IMR-90 (cell line): ENCODE results near the gene HAUS3. TPM values are rescaled to one million over a fixed set of nuclear protein-coding genes. Genes with fewer than 3 reads are reported as not detected.

ENCODE experiments used
- ATAC-seq: fragments of 200-7000 bp; cut with Tn5 transposase; 2 replicates; pipeline ENCODE4 v1.9.1; 2020; ENCODE audit warnings: low read depth, mild to moderate bottlenecking, moderate library complexity
- BruUV-seq: library from RNA; stranded (reverse); fragments of 400-500 nt; replicated peaks from 2 replicates; lab custom pipeline; 2021; lab: Mats Ljungman, UMichigan
- CTCF ChIA-PET: fragments of 300-600 bp; formaldehyde crosslinking; extraction: SDS; loops from one replicate; lab custom pipeline; 2021; ENCODE audit warnings: antibody characterized with exemption; lab: Yijun Ruan, JAX
- POLR2A ChIA-PET: fragments of 300-600 bp; sonication (Branson Sonifier 250); formaldehyde crosslinking; loops from one replicate; lab custom pipeline; 2022; ENCODE audit warnings: antibody characterized with exemption; ENCODE audit not compliant: unreplicated experiment; lab: Charles Lee
- DNase-seq: peaks from one replicate; pipeline ENCODE4 v3.0.0; 2013
- H2AFZ ChIP-seq: replicated peaks from 2 replicates; pipeline ENCODE3; 2013; ENCODE audit warnings: low read length, mild to moderate bottlenecking; ENCODE audit not compliant: poor library complexity
- H2AK5ac ChIP-seq: 2 replicates; pipeline ENCODE4 v1.6.1; 2013; ENCODE audit warnings: low read depth, low read length, inconsistent platforms
- H2AK9ac ChIP-seq: replicated peaks from 2 replicates; pipeline ENCODE3; 2013; ENCODE audit warnings: mild to moderate bottlenecking, low read depth, low read length, moderate library complexity; ENCODE audit not compliant: poor library complexity
- H2BK120ac ChIP-seq: 2 replicates; pipeline ENCODE4 v1.6.1; 2013; ENCODE audit warnings: low read depth, low read length, inconsistent platforms
- H2BK15ac ChIP-seq: 3 replicates; pipeline ENCODE4 v1.6.1; 2013; ENCODE audit warnings: low read depth, low read length, inconsistent platforms
- H2BK20ac ChIP-seq: 2 replicates; pipeline ENCODE4 v1.6.1; 2013; ENCODE audit warnings: low read depth, mild to moderate bottlenecking, inconsistent platforms, low read length, moderate library complexity
- H2BK5ac ChIP-seq: 2 replicates; pipeline ENCODE4 v1.6.1; 2013; ENCODE audit warnings: mild to moderate bottlenecking, low read depth, low read length, inconsistent platforms; ENCODE audit not compliant: poor library complexity, severe bottlenecking
- H3K14ac ChIP-seq: replicated peaks from 2 replicates; pipeline ENCODE4 v1.6.1; 2013; ENCODE audit warnings: low read depth, low read length, inconsistent platforms
- H3K18ac ChIP-seq: 2 replicates; pipeline ENCODE4 v1.6.1; 2013; ENCODE audit warnings: low read depth, low read length, control low read depth
- H3K23ac ChIP-seq: 2 replicates; pipeline ENCODE4 v1.6.1; 2013; ENCODE audit warnings: low read depth, low read length, inconsistent platforms
- H3K27ac ChIP-seq: 2 replicates; pipeline ENCODE4 v1.5.1; 2013; ENCODE audit warnings: mild to moderate bottlenecking, control low read depth, low read length; ENCODE audit not compliant: insufficient read depth
- H3K27me3 ChIP-seq: 2 replicates; pipeline ENCODE4 v1.6.1; 2013; ENCODE audit warnings: low read length; ENCODE audit not compliant: control insufficient read depth, insufficient read depth
- H3K36me3 ChIP-seq: 2 replicates; pipeline ENCODE4 v1.6.1; 2013; ENCODE audit warnings: low read length, mixed read lengths; ENCODE audit not compliant: control insufficient read depth, insufficient read depth
- H3K4ac ChIP-seq: 2 replicates; pipeline ENCODE4 v1.6.1; 2013; ENCODE audit warnings: low read depth, low read length, inconsistent platforms
- H3K4me1 ChIP-seq: 2 replicates; pipeline ENCODE4 v1.6.1; 2013; ENCODE audit warnings: low read length, mixed read lengths; ENCODE audit not compliant: control insufficient read depth, insufficient read depth
- H3K4me2 ChIP-seq: 2 replicates; pipeline ENCODE4 v1.6.1; 2013; ENCODE audit warnings: low read depth, mild to moderate bottlenecking, control low read depth, low read length, moderate library complexity
- H3K4me3 ChIP-seq: 2 replicates; pipeline ENCODE4 v1.5.1; 2013; ENCODE audit warnings: low read depth, mild to moderate bottlenecking, control low read depth, low read length, moderate library complexity; ENCODE audit not compliant: insufficient read depth
- H3K56ac ChIP-seq: 2 replicates; pipeline ENCODE4 v1.6.1; 2013; ENCODE audit warnings: low read length, inconsistent platforms; ENCODE audit not compliant: insufficient read depth; ENCODE audit errors: extremely low read depth
- H3K79me1 ChIP-seq, 2 experiments: 2 replicates each; pipeline ENCODE4 v1.6.1; 2013; ENCODE audit warnings: low read length in 2 of 2, inconsistent platforms in 1 of 2, low read depth in 1 of 2
- H3K9ac ChIP-seq: 2 replicates; pipeline ENCODE4 v1.6.1; 2013; ENCODE audit warnings: low read depth, low read length, control low read depth
- H3K9me1 ChIP-seq: 2 replicates; pipeline ENCODE4 v1.6.1; 2013; ENCODE audit warnings: low read length, inconsistent platforms; ENCODE audit not compliant: insufficient read depth
- H3K9me3 ChIP-seq: 2 replicates; pipeline ENCODE4 v1.6.1; 2013; ENCODE audit warnings: low read length; ENCODE audit not compliant: control insufficient read depth, insufficient read depth
- H4K20me1 ChIP-seq: 2 replicates; pipeline ENCODE4 v1.6.1; 2013; ENCODE audit warnings: low read length, inconsistent platforms; ENCODE audit not compliant: insufficient read depth
- H4K5ac ChIP-seq: 2 replicates; pipeline ENCODE4 v1.6.1; 2013; ENCODE audit warnings: mild to moderate bottlenecking, low read depth, low read length, control low read depth
- H4K8ac ChIP-seq, 2 experiments: 2 replicates each; pipeline ENCODE4 v1.6.1; 2013; ENCODE audit warnings: low read depth in 2 of 2, low read length in 2 of 2, control low read depth in 1 of 2, inconsistent platforms in 1 of 2
- H4K91ac ChIP-seq: 2 replicates; pipeline ENCODE4 v1.6.1; 2013; ENCODE audit warnings: low read depth, low read length, inconsistent platforms; ENCODE audit not compliant: insufficient read depth
- BHLHE40 ChIP-seq: fragments of 150-350 bp; IDR thresholded peaks from 2 replicates; pipeline ENCODE4 v1.6.1; 2016; ENCODE audit warnings: mild to moderate bottlenecking, low read depth, low read length
- CEBPB ChIP-seq: IDR thresholded peaks from 2 replicates; pipeline ENCODE4 v1.6.1; 2012; ENCODE audit warnings: low read depth, low read length, improper control_type of control experiment
- MXI1 ChIP-seq: IDR thresholded peaks from 2 replicates; pipeline ENCODE4 v1.6.1; 2012; ENCODE audit warnings: low read depth, mild to moderate bottlenecking, low read length, moderate library complexity, borderline replicate concordance
- NFE2L2 ChIP-seq: fragments of 150-350 bp; IDR thresholded peaks from 2 replicates; pipeline ENCODE4 v1.6.1; 2016; ENCODE audit warnings: low read depth, mild to moderate bottlenecking, low read length
- POLR2A ChIP-seq: IDR thresholded peaks from 2 replicates; pipeline ENCODE4 v1.6.1; 2012; ENCODE audit warnings: mild to moderate bottlenecking, low read depth, low read length
- RAD21 ChIP-seq: IDR thresholded peaks from 2 replicates; pipeline ENCODE4 v1.6.1; 2012; ENCODE audit warnings: low read length, improper control_type of control experiment
- SMC3 ChIP-seq: fragments of 150-350 bp; IDR thresholded peaks from 2 replicates; pipeline ENCODE4 v1.6.1; 2016; ENCODE audit warnings: low read depth, mild to moderate bottlenecking, antibody characterized with exemption, low read length, moderate library complexity
- WGBS, 2 experiments: methylation state at CpG; one replicate each; pipeline versions ENCODE4 v1.1.5 to v1.1.7; 2013; ENCODE audit warnings: missing lambda C conversion rate in 2 of 2; ENCODE audit not compliant: insufficient read length in 1 of 2; ENCODE audit errors: extremely low coverage in 2 of 2; 5-methylcytosine and 5-hydroxymethylcytosine counted together
- dilution Hi-C: fragments of 300-500 bp; cut with HindIII; formaldehyde crosslinking; loops from one replicate; pipeline ENCODE4 v1.14.3; 2018; ENCODE audit warnings: low sequenced_read_pairs; ENCODE audit not compliant: unreplicated experiment
- in situ Hi-C: fragments of 300-500 bp; cut with MboI; formaldehyde crosslinking; loops from 3 replicates; pipeline ENCODE4 v1.14.3; 2019; ENCODE audit warnings: low sequenced_read_pairs, inconsistent platforms, mixed read lengths
- intact Hi-C: fragments of 100-400 bp; cut with micrococcal nuclease; formaldehyde crosslinking; loops from 2 replicates; pipeline ENCODE4 v1.10.0; 2022
- polyA plus RNA-seq, 3 experiments: library from polyadenylated mRNA; depleted of rRNA; stranded (reverse); fragments of >200 nt; gene quantifications; 2 replicates each; pipeline ENCODE4 v1.2.3, GENCODE V29; 2012; ENCODE audit warnings: low replicate concordance in 1 of 3
- total RNA-seq: library from RNA; depleted of rRNA; stranded (reverse); fragments of >200 nt; gene quantifications from 2 replicates; pipeline ENCODE4 v1.2.3, GENCODE V29; 2012
- TF ChIP-seq, protein P1 (sequence below): fragments of 150-350 bp; IDR thresholded peaks from 2 replicates; pipeline ENCODE4 v1.6.1; 2016; ENCODE audit warnings: low read depth, mild to moderate bottlenecking, low read length, moderate library complexity, borderline replicate concordance
- TF ChIP-seq, protein P2 (sequence below): fragments of 150-350 bp; IDR thresholded peaks from 2 replicates; pipeline ENCODE4 v1.6.1; 2017; ENCODE audit warnings: mild to moderate bottlenecking, antibody characterized with exemption, low read length, low read depth

The HAUS3 gene
- total and polyA plus RNA-seq, 2 of the 4 experiments (the other 2 are of a cell fraction) = 4.3 to 4.8 TPM

DNA sequence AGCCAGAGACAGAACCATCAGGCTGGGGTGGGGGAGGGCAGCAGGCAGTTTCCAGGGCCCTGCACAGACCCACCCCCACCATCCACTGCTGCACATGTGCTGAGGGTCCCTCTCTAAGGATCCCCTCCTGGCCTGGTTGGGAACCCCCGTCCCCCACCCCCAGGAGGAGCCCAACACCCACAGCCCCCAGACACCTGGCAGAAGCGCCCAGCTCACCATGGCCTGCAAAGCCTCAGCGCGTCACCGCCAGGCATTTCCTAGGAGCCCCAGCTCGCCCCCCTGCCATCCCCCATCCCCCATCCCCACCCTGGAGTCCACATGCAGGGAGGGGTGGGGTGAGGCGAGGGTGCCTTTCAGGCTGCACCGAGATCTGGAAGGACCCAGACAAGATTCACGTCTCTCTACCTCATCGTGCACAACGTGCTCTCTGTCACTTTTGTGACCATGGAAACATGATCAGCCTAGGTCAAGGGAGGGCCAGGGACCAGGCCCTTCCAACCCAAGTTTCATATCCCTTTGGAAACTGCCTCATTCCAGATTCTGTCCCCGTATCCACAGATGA, 10.7 kb upstream of the HAUS3 start:
- no peak overlapping the region for H2AK5ac ChIP-seq
- 0 out of 2 replicates have a peak, but pooled peaks cover 3% of the 10 kb centered on the region for H3K9me1 ChIP-seq
- no peak overlapping the region for H3K18ac ChIP-seq
- no peak overlapping the region for H2AK9ac ChIP-seq
- no peak overlapping the region for H2BK15ac ChIP-seq
- H3K27me3 ChIP-seq = no peaks in the 10 kb centered on the region
- no peak for ATAC-seq
- intact Hi-C loops = no loop called here
- H2BK5ac ChIP-seq = no peak overlapping the region
- DNase-seq = no peak
- H3K4me1 ChIP-seq = peaks cover 1% of the 10 kb centered on the region; the same call in 1 of the 2 replicates
- H3K14ac ChIP-seq = no peak overlapping the region
- BruUV-seq = no TSS peak
- TF ChIP-seq BHLHE40 (no peak), SMC3 (no peak), NFE2L2 (no peak), CEBPB (no peak), POLR2A (no peak), RAD21 (no peak), MXI1 (no peak)
- TF ChIP-seq, protein P1, sequence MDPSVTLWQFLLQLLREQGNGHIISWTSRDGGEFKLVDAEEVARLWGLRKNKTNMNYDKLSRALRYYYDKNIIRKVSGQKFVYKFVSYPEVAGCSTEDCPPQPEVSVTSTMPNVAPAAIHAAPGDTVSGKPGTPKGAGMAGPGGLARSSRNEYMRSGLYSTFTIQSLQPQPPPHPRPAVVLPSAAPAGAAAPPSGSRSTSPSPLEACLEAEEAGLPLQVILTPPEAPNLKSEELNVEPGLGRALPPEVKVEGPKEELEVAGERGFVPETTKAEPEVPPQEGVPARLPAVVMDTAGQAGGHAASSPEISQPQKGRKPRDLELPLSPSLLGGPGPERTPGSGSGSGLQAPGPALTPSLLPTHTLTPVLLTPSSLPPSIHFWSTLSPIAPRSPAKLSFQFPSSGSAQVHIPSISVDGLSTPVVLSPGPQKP = no peak
- TF ChIP-seq, protein P2, sequence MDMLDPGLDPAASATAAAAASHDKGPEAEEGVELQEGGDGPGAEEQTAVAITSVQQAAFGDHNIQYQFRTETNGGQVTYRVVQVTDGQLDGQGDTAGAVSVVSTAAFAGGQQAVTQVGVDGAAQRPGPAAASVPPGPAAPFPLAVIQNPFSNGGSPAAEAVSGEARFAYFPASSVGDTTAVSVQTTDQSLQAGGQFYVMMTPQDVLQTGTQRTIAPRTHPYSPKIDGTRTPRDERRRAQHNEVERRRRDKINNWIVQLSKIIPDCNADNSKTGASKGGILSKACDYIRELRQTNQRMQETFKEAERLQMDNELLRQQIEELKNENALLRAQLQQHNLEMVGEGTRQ = no peak
- ChIA-PET CTCF (no interaction called here), POLR2A (no interaction called here)
- in situ Hi-C loops = no loop called here
- WGBS, 2 experiments = 83% methylated on average over 6 of the region's 12 CpGs; no CpG with 5 or more reads in 1 of the 2 experiments
- H4K5ac ChIP-seq = no peak overlapping the region
- no peak overlapping the region for H4K8ac ChIP-seq
- H2BK120ac ChIP-seq = no peak overlapping the region
- H3K9me3 ChIP-seq = no peaks in the 10 kb centered on the region
- peaks cover 9 to 37% of the 10 kb centered on the region in 2 experiments; a peak in 3 of 4 replicates for H3K79me1 ChIP-seq
- H3K4ac ChIP-seq = no peak overlapping the region
- H3K9ac ChIP-seq = no peak overlapping the region
- no peak overlapping the region for H3K4me3 ChIP-seq
- peaks cover 60% of the 10 kb centered on the region for H4K20me1 ChIP-seq
- no peak overlapping the region for H4K91ac ChIP-seq
- H3K27ac ChIP-seq = no peak overlapping the region
- H3K56ac ChIP-seq = no peak overlapping the region
- no peak overlapping the region for H3K23ac ChIP-seq
- peaks cover 74% of the 10 kb centered on the region for H3K36me3 ChIP-seq
- no peak overlapping the region for H2BK20ac ChIP-seq
- dilution Hi-C loops = no loop called here
- no peak overlapping the region for H3K4me2 ChIP-seq
- H2AFZ ChIP-seq = no peak overlapping the region
